Right lobe of liver (tissue), 6 donors: ENCODE measurements around the gene PLEKHM2. TPM values are rescaled to one million over a fixed set of nuclear protein-coding genes. Genes with fewer than 3 reads are reported as not detected.

Experiments used
- ATAC-seq, 4 donors: fragments of 200-7000 bp; cut with Tn5 transposase; one replicate each; pipeline ENCODE4 v1.9.1; 2020; ENCODE audit warnings: mild to moderate bottlenecking in 4 of 4, moderate library complexity in 4 of 4
- DNase-seq, 3 donors: peaks; one replicate each; pipeline ENCODE4 v3.0.0-alpha.2; 2020
- H3K27ac ChIP-seq, 3 donors: fragments of 200-600 bp; one replicate each; pipeline ENCODE4 v1.8.0; 2022
- H3K27me3 ChIP-seq, 2 donors: fragments of 200-600 bp; one replicate each; pipeline ENCODE4 v1.8.0; 2022
- H3K36me3 ChIP-seq, 4 donors: fragments of 200-600 bp; sonication (generic) in 1 of 4; one replicate each; pipeline versions ENCODE4 v1.5.1 to v1.8.0; 2017 to 2022; ENCODE audit warnings: control low read depth in 1 of 4
- H3K4me1 ChIP-seq, 4 donors: fragments of 200-600 bp; sonication (generic) in 1 of 4; one replicate each; pipeline versions ENCODE4 v1.5.1 to v1.8.0; 2017 to 2022; ENCODE audit warnings: control low read depth in 1 of 4
- H3K4me3 ChIP-seq, 3 donors: fragments of 200-600 bp; one replicate each; pipeline ENCODE4 v1.8.0; 2022
- H3K9me3 ChIP-seq, 4 donors: fragments of 200-600 bp; sonication (generic) in 1 of 4; one replicate each; pipeline versions ENCODE4 v1.5.1 to v1.8.0; 2017 to 2022; ENCODE audit warnings: control low read depth in 1 of 4
- CTCF ChIP-seq, 4 donors: fragments of 200-600 bp in 3 of 4; fragments of 450-650 bp in 1 of 4; IDR thresholded peaks; one replicate each; pipeline versions ENCODE4 v1.5.1 to v1.8.0; 2016 to 2022; ENCODE audit warnings: antibody characterized with exemption in 4 of 4, mild to moderate bottlenecking in 2 of 4
- POLR2A ChIP-seq: fragments of 450-650 bp; IDR thresholded peaks from one replicate; pipeline ENCODE4 v1.6.1; 2017; ENCODE audit warnings: antibody characterized with exemption, mild to moderate bottlenecking
- WGBS: methylation state at CpG from one replicate; pipeline ENCODE4 v1.1.6; 2018; ENCODE audit warnings: low coverage, low lambda C conversion rate; ENCODE audit not compliant: insufficient coverage; ENCODE audit errors: missing lambda C conversion rate; 5-methylcytosine and 5-hydroxymethylcytosine counted together
- intact Hi-C, 2 donors: fragments of 100-400 bp; cut with DNase I; formaldehyde crosslinking; loops; one replicate each; pipeline versions ENCODE4 v1.11.2 to v1.14.1; 2022
- total RNA-seq, 6 experiments: library from RNA; depleted of rRNA in 2 of 6; stranded (reverse); fragments of >200 nt in 2 of 6; fragmentation: NEBNext Ultra II Directional in 3 of 6; extraction: Animal tissue kit (Norgen Biotek cat#: 25700) in 3 of 6; gene quantifications; one replicate each; pipeline versions ENCODE4 v1.1.0 to v1.2.4, GENCODE V29; 2016 to 2023
- donor health status: DM: no; HTN: yes; CAD: no.
- donor health status: DM: no; HTN: no; CAD: no.
- donor health status: DM: no; HTN: no; CAD: no.
- donor health status: DM: no; HTN: yes; CAD: no.
- donor health status: DM: no; HTN: yes; CAD: no.

The PLEKHM2 gene
- total RNA-seq, 6 experiments from 2014 or later = 15.6 to 27.9 (median 20.2) TPM

GRCh38 chr1:15676010-15676409 is 8.1 kb upstream of the PLEKHM2 start:
- no peak for TF ChIP-seq CTCF (IDR thresholded peaks at IDR 0.05)
- intact Hi-C loops = no loop called here
- 53% methylated on average over 2 of the region's 2 CpGs for WGBS
- H3K27ac ChIP-seq = no peak overlapping the region
- no peaks in the 10 kb centered on the region for H3K4me1 ChIP-seq
- H3K9me3 ChIP-seq = no peaks in the 10 kb centered on the region
- peak; percentile 34 to 77 (median 58) for ATAC-seq
- H3K4me3 ChIP-seq = no peak overlapping the region
- DNase-seq = no peak
- no peaks in the 10 kb centered on the region for H3K36me3 ChIP-seq
- no peaks in the 10 kb centered on the region for H3K27me3 ChIP-seq

GRCh38 chr1:15676688-15677661 is 7.1 kb upstream of the PLEKHM2 start:
- intact Hi-C loops = no loop called here
- Histone ChIP-seq H3K4me1 (no peaks in the 10 kb centered on the region), H3K27me3 (no peaks in the 10 kb centered on the region), H3K27ac (no peak overlapping the region), H3K9me3 (no peaks in the 10 kb centered on the region), H3K4me3 (no peak overlapping the region), H3K36me3 (no peaks in the 10 kb centered on the region)
- DNase-seq = no peak
- no peak for ATAC-seq
- TF ChIP-seq POLR2A = no peak
- no peak for TF ChIP-seq CTCF (IDR thresholded peaks at IDR 0.05)
- WGBS = 100% methylated on average over 6 of the region's 6 CpGs

GRCh38 chr1:15678578-15678977 is 5.5 kb upstream of the PLEKHM2 start:
- Histone ChIP-seq H3K27me3 (no peaks in the 10 kb centered on the region), H3K27ac (no peak overlapping the region), H3K36me3 (no peaks in the 10 kb centered on the region), H3K9me3 (no peaks in the 10 kb centered on the region), H3K4me1 (no peaks in the 10 kb centered on the region), H3K4me3 (no peak overlapping the region)
- intact Hi-C loops = no loop called here
- TF ChIP-seq CTCF (IDR thresholded peaks at IDR 0.05) (no peak), POLR2A (no peak)
- peak in 1 of 4 donors; percentile 14 for ATAC-seq
- DNase-seq = no peak
- 70% methylated on average over 1 of the region's 1 CpG for WGBS

GRCh38 chr1:15680131-15680530 is 4.0 kb upstream of the PLEKHM2 start:
- Histone ChIP-seq H3K36me3 (no peaks in the 10 kb centered on the region), H3K4me3 (no peak overlapping the region), H3K27me3 (no peaks in the 10 kb centered on the region), H3K27ac (no peak overlapping the region), H3K4me1 (peaks cover 0 to 2% (median 0%) of the 10 kb centered on the region in 4 donors), H3K9me3 (no peaks in the 10 kb centered on the region)
- intact Hi-C loops = no loop called here
- DNase-seq (no peak), ATAC-seq (no peak)
- TF ChIP-seq CTCF (IDR thresholded peaks at IDR 0.05) = no peak
- no peak for TF ChIP-seq POLR2A
- WGBS = 97% methylated on average over 9 of the region's 11 CpGs
